Measurements from ENCODE around the gene TNFAIP8L1. TPM values are rescaled to one million over a fixed set of nuclear protein-coding genes. Genes with fewer than 3 reads are reported as not detected.

TNFAIP8L1 gene
- total RNA-seq, 1 experiment from 2014 or later = 3.6 TPM

DNA sequence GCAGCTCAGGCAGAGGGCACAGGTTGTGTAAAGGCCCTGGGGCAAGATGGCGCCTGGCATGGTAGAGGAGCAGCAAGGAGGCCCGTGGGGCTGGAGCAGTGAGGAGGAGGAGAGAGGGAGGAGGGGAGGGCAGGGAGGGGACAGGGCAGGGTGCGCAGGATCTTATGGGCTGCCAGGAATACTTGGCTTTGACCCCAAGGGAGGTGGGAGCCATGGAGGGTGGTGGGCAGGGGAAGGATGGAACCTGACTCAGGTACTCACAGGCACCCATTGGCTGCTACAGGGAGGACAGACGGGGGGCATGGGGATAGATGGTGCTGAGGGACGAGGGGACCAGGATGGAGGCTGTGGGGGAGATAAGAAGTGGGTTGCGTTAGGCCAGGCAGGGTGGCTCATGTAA, 3.3 kb downstream of the TNFAIP8L1 start:
- ChIA-PET POLR2A (no interaction called here), CTCF (interaction anchor here (0.7 kb wide), 1 partner anchor 976 kb away, joined by 3 read pairs; no protein-coding TSS in a partner anchor)
- Mint-ChIP-seq H3K4me1 (ENCODE audit: insufficient read depth, unreplicated experiment) (peaks cover 5% of the 10 kb centered on the region), H3K27ac (ENCODE audit: low read depth, unreplicated experiment) (no peak overlapping the region), H3K36me3 (ENCODE audit: insufficient read depth, unreplicated experiment) (no peaks in the 10 kb centered on the region), H3K4me3 (ENCODE audit: unreplicated experiment) (no peak overlapping the region), H3K27me3 (ENCODE audit: insufficient read depth, unreplicated experiment) (no peaks in the 10 kb centered on the region), H3K9me3 (ENCODE audit: unreplicated experiment) (no peaks in the 10 kb centered on the region)
- TF ChIP-seq, protein P1, sequence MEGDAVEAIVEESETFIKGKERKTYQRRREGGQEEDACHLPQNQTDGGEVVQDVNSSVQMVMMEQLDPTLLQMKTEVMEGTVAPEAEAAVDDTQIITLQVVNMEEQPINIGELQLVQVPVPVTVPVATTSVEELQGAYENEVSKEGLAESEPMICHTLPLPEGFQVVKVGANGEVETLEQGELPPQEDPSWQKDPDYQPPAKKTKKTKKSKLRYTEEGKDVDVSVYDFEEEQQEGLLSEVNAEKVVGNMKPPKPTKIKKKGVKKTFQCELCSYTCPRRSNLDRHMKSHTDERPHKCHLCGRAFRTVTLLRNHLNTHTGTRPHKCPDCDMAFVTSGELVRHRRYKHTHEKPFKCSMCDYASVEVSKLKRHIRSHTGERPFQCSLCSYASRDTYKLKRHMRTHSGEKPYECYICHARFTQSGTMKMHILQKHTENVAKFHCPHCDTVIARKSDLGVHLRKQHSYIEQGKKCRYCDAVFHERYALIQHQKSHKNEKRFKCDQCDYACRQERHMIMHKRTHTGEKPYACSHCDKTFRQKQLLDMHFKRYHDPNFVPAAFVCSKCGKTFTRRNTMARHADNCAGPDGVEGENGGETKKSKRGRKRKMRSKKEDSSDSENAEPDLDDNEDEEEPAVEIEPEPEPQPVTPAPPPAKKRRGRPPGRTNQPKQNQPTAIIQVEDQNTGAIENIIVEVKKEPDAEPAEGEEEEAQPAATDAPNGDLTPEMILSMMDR (IDR thresholded peaks at IDR 0.05; ENCODE audit: unreplicated experiment) = no peak
- no TSS peak for BruUV-seq (replicated peaks)
- intact Hi-C loops (cut with micrococcal nuclease) = no loop called here
- no peak for DNase-seq (ENCODE audit: unreplicated experiment)

DNA sequence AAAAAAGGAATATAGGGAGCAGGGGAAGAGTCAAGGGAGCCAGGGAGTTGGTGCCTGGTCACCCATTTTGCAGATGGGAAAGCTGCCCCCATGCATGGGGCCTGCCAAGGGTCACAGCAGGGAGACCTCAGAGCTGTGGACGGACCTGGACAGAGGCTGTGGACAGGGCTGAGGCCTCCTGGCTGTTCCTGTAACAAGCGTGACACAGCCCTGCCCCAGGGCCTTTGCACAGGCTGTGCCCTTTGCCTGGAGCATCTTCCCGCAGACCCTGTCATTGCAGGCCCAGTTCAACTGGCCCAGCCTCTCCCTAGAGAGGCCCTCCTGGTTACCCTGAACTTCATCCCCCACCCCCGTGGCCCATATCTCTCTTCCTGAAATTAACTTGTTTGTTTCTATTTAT, 6.4 kb downstream of the TNFAIP8L1 start:
- intact Hi-C loops (cut with micrococcal nuclease) = no loop called here
- no TSS peak for BruUV-seq (replicated peaks)
- DNase-seq (ENCODE audit: unreplicated experiment) = no peak
- no peaks in the 10 kb centered on the region for H3K36me3 Mint-ChIP-seq (ENCODE audit: insufficient read depth, unreplicated experiment)
- CTCF ChIA-PET = interaction anchor here (0.6 to 1.9 kb wide), 3 partner anchors 10 to 69 kb away, joined by 4 to 10 read pairs (median 5); no protein-coding TSS in a partner anchor
- POLR2A ChIA-PET = no interaction called here
- TF ChIP-seq, protein P1 (IDR thresholded peaks at IDR 0.05; ENCODE audit: unreplicated experiment) = no peak
- H3K4me3 Mint-ChIP-seq (ENCODE audit: unreplicated experiment) = no peak overlapping the region
- no peaks in the 10 kb centered on the region for H3K9me3 Mint-ChIP-seq (ENCODE audit: unreplicated experiment)
- no peaks in the 10 kb centered on the region for H3K4me1 Mint-ChIP-seq (ENCODE audit: insufficient read depth, unreplicated experiment)
- no peaks in the 10 kb centered on the region for H3K27me3 Mint-ChIP-seq (ENCODE audit: insufficient read depth, unreplicated experiment)
- no peak overlapping the region for H3K27ac Mint-ChIP-seq (ENCODE audit: low read depth, unreplicated experiment)

DNA sequence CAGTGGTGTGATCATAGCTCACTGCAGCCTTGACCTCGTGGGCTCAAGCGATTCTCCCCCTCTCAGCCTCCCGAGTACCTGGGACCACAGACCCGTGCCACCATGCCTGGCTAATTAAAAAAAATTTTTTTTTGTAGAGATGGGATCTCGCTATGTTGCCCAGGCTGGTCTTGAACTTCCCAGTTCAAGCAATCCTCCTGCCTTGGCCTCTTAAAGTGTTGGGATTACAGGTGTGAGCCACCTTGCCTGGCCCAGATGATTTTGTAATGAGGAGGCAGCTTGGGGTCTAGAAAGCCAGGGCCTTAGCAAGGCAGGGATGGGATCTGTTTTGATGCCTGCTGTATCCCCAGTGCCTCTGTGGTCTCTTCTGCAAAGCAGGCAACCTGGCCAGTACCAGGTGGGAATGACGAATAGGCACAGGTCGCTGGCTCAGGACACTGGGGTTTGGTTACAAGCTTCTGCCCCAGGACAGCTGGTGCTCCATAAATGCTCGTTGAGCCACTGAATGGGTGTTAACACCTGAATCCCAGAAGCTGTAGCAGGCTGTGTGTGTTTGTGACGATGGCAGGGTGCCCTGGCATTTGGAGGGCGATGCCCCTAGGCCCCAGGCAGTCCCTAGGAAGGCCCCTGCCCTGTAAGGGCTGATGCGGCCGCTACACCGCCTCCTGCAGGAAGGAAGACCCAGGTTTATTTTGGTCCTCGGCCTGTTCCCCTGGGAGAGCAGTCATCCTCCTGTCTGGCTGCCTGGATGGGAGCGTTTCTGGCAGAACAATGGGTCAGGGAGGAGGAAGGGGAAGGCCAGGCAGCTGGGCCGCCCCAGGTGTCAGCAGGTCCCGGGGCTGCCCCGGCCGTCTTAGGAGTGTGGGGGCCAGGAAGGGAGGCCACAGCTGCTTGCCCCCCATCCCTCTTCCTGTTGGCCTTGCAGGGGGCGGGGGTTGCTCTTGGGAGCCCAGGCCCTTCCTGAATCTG, 8.6 kb downstream of the TNFAIP8L1 start:
- Mint-ChIP-seq H3K9me3 (ENCODE audit: unreplicated experiment) (no peaks in the 10 kb centered on the region), H3K36me3 (ENCODE audit: insufficient read depth, unreplicated experiment) (peaks cover 5% of the 10 kb centered on the region), H3K4me3 (ENCODE audit: unreplicated experiment) (no peak overlapping the region), H3K4me1 (ENCODE audit: insufficient read depth, unreplicated experiment) (no peaks in the 10 kb centered on the region), H3K27me3 (ENCODE audit: insufficient read depth, unreplicated experiment) (no peaks in the 10 kb centered on the region), H3K27ac (ENCODE audit: low read depth, unreplicated experiment) (no peak overlapping the region)
- intact Hi-C loops (cut with micrococcal nuclease) = no loop called here
- BruUV-seq (replicated peaks) = no TSS peak
- no peak for DNase-seq (ENCODE audit: unreplicated experiment)
- TF ChIP-seq, protein P1 (IDR thresholded peaks at IDR 0.05; ENCODE audit: unreplicated experiment) = no peak
- CTCF ChIA-PET = interaction anchor here (1.9 kb wide), 1 partner anchor 12 kb away, joined by 10 read pairs; no protein-coding TSS in a partner anchor
- POLR2A ChIA-PET = no interaction called here

DNA sequence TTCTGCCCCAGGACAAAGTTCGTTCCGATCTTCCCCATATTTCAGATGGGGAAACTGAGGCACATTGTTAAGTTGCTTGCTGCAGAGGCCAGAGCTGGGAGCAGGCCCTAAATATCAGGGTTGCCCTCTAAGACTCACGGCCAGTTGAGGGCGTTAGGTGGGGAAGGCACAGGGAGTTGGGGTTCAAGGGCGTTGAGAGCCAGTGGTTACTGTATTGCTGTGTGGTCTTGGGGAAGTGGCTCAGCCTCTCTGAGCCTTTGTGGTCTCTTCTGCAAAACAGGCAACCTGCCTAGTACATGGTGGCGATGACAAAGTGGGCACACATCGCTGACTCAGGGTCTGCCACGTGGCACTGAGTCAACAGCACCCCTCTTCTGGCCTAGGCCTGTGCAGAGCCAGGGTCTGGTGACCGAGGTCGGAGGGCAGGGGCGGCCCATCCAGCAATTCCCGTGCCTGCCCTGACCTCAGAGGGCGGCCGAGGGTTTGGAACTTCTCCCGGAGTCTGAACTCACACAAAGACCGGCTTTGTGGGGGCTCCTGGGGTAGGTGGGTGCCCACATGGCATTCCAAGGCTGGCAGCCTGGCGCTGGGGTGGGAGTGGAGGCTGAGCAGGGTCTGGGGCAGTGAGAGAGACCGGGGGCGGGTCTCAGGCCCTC, 10.2 kb downstream of the TNFAIP8L1 start:
- Mint-ChIP-seq H3K4me3 (ENCODE audit: unreplicated experiment) (no peak overlapping the region), H3K9me3 (ENCODE audit: unreplicated experiment) (no peaks in the 10 kb centered on the region), H3K27ac (ENCODE audit: low read depth, unreplicated experiment) (peak overlapping the region; percentile 59), H3K36me3 (ENCODE audit: insufficient read depth, unreplicated experiment) (peaks cover 5% of the 10 kb centered on the region), H3K4me1 (ENCODE audit: insufficient read depth, unreplicated experiment) (no peaks in the 10 kb centered on the region), H3K27me3 (ENCODE audit: insufficient read depth, unreplicated experiment) (no peaks in the 10 kb centered on the region)
- TF ChIP-seq, protein P1 (IDR thresholded peaks at IDR 0.05; ENCODE audit: unreplicated experiment) = no peak
- intact Hi-C loops (cut with micrococcal nuclease) = loop anchor here (5.0 kb wide), 1 partner anchor 73 kb away; the partner anchor contains the start of gene DPP9
- DNase-seq (ENCODE audit: unreplicated experiment) = no peak
- no TSS peak for BruUV-seq (replicated peaks)
- CTCF ChIA-PET = interaction anchor here (0.6 to 0.9 kb wide), 2 partner anchors 13 to 28 kb away, joined by 3 read pairs; no protein-coding TSS in a partner anchor
- POLR2A ChIA-PET = no interaction called here
